Vagina (tissue), 2 donors: ENCODE results near the gene THSD7B. TPM values are rescaled to one million over a fixed set of nuclear protein-coding genes. Genes with fewer than 3 reads are reported as not detected.

ENCODE experiments used
- DNase-seq, 2 donors: peaks; one replicate each; pipeline ENCODE4 v3.0.0-alpha.2; 2017; ENCODE audit errors: extremely low spot score in 2 of 2
- H3K27ac ChIP-seq: fragments of 200-600 bp; sonication (generic); one replicate; pipeline ENCODE4 v1.5.1; 2019
- H3K27me3 ChIP-seq: fragments of 200-600 bp; sonication (generic); one replicate; pipeline ENCODE4 v1.5.1; 2019
- H3K36me3 ChIP-seq, 2 donors: fragments of 200-600 bp; sonication (generic); one replicate each; pipeline ENCODE4 v1.5.1; 2017 to 2019
- H3K4me1 ChIP-seq: fragments of 200-600 bp; sonication (generic); one replicate; pipeline ENCODE4 v1.5.1; 2019
- H3K4me3 ChIP-seq, 2 donors: fragments of 200-600 bp; sonication (generic); 1 replicate in 1 of 2; 2 replicates in 1 of 2; pipeline ENCODE4 v1.5.1; 2016 to 2019
- H3K9me3 ChIP-seq: fragments of 200-600 bp; sonication (generic); one replicate; pipeline ENCODE4 v1.5.1; 2019
- CTCF ChIP-seq, 3 experiments: fragments of 450-650 bp in 2 of 3; fragments of 200-600 bp in 1 of 3; sonication (generic) in 1 of 3; IDR thresholded peaks; one replicate each; pipeline ENCODE4 v1.5.1; 2017 to 2019; ENCODE audit warnings: antibody characterized with exemption in 3 of 3, mild to moderate bottlenecking in 2 of 3, moderate library complexity in 2 of 3
- POLR2A ChIP-seq, 2 donors: fragments of 450-650 bp; IDR thresholded peaks; one replicate each; pipeline ENCODE4 v1.6.1; 2017; ENCODE audit warnings: antibody characterized with exemption in 2 of 2, mild to moderate bottlenecking in 2 of 2, moderate library complexity in 2 of 2
- POLR2AphosphoS5 ChIP-seq, 2 donors: sonication (generic); formaldehyde crosslinking; IDR thresholded peaks; one replicate each; pipeline ENCODE4 v1.9.0; 2017; ENCODE audit warnings: antibody characterized with exemption in 2 of 2, mild to moderate bottlenecking in 2 of 2, low read depth in 1 of 2; ENCODE audit not compliant: insufficient read depth in 1 of 2
- intact Hi-C: fragments of 100-400 bp; cut with DNase I; formaldehyde crosslinking; loops from one replicate; pipeline ENCODE4 v1.15.1; 2023
- total RNA-seq: library from RNA; depleted of rRNA; stranded (reverse); fragments of >200 nt; gene quantifications from one replicate; pipeline ENCODE4 v1.2.3, GENCODE V29; 2016

Gene THSD7B
- total RNA-seq, 1 donor from 2014 or later = 0.49 TPM

GRCh38 chr2:136994793-136995192 lies 229.4 kb downstream of the THSD7B start:
- no peak for TF ChIP-seq POLR2AphosphoS5 (IDR thresholded peaks at IDR 0.05; ENCODE audit: insufficient read depth in 1 of 2, low read depth in 1 of 2)
- TF ChIP-seq POLR2A (IDR thresholded peaks at IDR 0.05) = no peak
- no peak for TF ChIP-seq CTCF (IDR thresholded peaks at IDR 0.05)

GRCh38 chr2:136997557-136997956 lies 232.2 kb downstream of the THSD7B start:
- Histone ChIP-seq H3K27ac (no peak overlapping the region), H3K4me3 (no peak overlapping the region), H3K27me3 (no peaks in the 10 kb centered on the region), H3K9me3 (no peaks in the 10 kb centered on the region), H3K36me3 (no peaks in the 10 kb centered on the region), H3K4me1 (no peaks in the 10 kb centered on the region)
- no peak for DNase-seq
- TF ChIP-seq POLR2A (IDR thresholded peaks at IDR 0.05) = no peak
- no peak for TF ChIP-seq CTCF (IDR thresholded peaks at IDR 0.05)
- no peak for TF ChIP-seq POLR2AphosphoS5 (IDR thresholded peaks at IDR 0.05; ENCODE audit: insufficient read depth in 1 of 2, low read depth in 1 of 2)
- intact Hi-C loops = no loop called here

More at GRCh38 chr2:136994793-136995192, 229.4 kb downstream of the THSD7B start:
- no peak for DNase-seq
- H3K27ac ChIP-seq = no peak overlapping the region
- H3K9me3 ChIP-seq = no peaks in the 10 kb centered on the region
- no peaks in the 10 kb centered on the region for H3K36me3 ChIP-seq
- intact Hi-C loops = no loop called here
- no peaks in the 10 kb centered on the region for H3K27me3 ChIP-seq
- no peak overlapping the region for H3K4me3 ChIP-seq
- H3K4me1 ChIP-seq = no peaks in the 10 kb centered on the region

GRCh38 chr2:137000811-137001210 lies 235.5 kb downstream of the THSD7B start:
- DNase-seq = no peak
- H3K27ac ChIP-seq = no peak overlapping the region
- no peaks in the 10 kb centered on the region for H3K9me3 ChIP-seq
- no peaks in the 10 kb centered on the region for H3K27me3 ChIP-seq
- H3K4me3 ChIP-seq = no peak overlapping the region
- intact Hi-C loops = no loop called here
- H3K4me1 ChIP-seq = no peaks in the 10 kb centered on the region
- no peaks in the 10 kb centered on the region for H3K36me3 ChIP-seq
- TF ChIP-seq POLR2A (IDR thresholded peaks at IDR 0.05) (no peak), CTCF (IDR thresholded peaks at IDR 0.05) (no peak), POLR2AphosphoS5 (IDR thresholded peaks at IDR 0.05; ENCODE audit: insufficient read depth in 1 of 2, low read depth in 1 of 2) (no peak)

- Histone ChIP-seq H3K27ac (no peak overlapping the region), H3K9me3 (no peaks in the 10 kb centered on the region), H3K36me3 (no peaks in the 10 kb centered on the region), H3K4me3 (no peak overlapping the region), H3K27me3 (no peaks in the 10 kb centered on the region), H3K4me1 (no peaks in the 10 kb centered on the region)
- intact Hi-C loops = no loop called here
- no peak for TF ChIP-seq POLR2A (IDR thresholded peaks at IDR 0.05)
- no peak for TF ChIP-seq CTCF (IDR thresholded peaks at IDR 0.05)
- TF ChIP-seq POLR2AphosphoS5 (IDR thresholded peaks at IDR 0.05; ENCODE audit: insufficient read depth in 1 of 2, low read depth in 1 of 2) = no peak
- DNase-seq = no peak
Measured at GRCh38 chr2:137002896-137003295, 237.6 kb downstream of the THSD7B start.

GRCh38 chr2:137005210-137005609 lies 239.9 kb downstream of the THSD7B start:
- no peak for DNase-seq
- Histone ChIP-seq H3K4me1 (no peaks in the 10 kb centered on the region), H3K36me3 (no peaks in the 10 kb centered on the region), H3K4me3 (no peak overlapping the region), H3K27me3 (no peaks in the 10 kb centered on the region), H3K9me3 (no peaks in the 10 kb centered on the region), H3K27ac (no peak overlapping the region)
- intact Hi-C loops = no loop called here
- TF ChIP-seq POLR2AphosphoS5 (IDR thresholded peaks at IDR 0.05; ENCODE audit: insufficient read depth in 1 of 2, low read depth in 1 of 2) (no peak), POLR2A (IDR thresholded peaks at IDR 0.05) (no peak), CTCF (IDR thresholded peaks at IDR 0.05) (no peak)
